NCI-H526 treated with DMSO at 0.1 percent for 48 hours (cell line): ENCODE measurements around the gene CCNB2.
A peak's percentile ranks its signal among the peaks of the same experiment; 100 is the strongest.
"Not testable (repeated sequence)": the region's sequence is repeated elsewhere in the genome, so short reads cannot be mapped to it uniquely, and the experiment has no call there.

Experiments used
- DNase-seq: peaks from one replicate; lab custom pipeline; 2025; lab: John Stamatoyannopoulos, UW

Gene CCNB2

DNA sequence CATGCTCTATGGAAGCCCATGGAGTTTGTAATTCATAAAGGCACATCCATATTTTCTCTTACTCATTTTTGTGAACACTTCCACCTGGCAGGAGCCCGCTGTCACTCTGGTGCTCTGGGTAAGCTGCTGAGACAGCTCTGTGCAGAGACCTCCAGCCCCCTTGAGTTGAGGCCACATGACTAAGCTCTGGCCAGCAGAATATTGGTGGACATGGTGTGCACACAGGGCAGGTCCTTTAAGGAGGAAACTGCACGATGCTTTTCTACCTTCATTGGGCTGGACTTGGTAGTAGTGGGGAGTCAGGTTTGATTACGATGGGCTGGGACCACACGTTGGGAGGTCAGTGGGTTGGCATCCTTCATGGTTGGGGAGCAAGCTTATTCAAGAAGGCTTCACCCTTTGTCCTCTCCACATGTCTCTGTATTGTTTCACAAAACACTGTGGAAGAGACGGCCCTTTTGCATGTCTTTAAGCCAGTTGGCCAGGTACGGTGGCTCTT is 29.0 kb downstream of the CCNB2 start:
- no peak for DNase-seq

DNA sequence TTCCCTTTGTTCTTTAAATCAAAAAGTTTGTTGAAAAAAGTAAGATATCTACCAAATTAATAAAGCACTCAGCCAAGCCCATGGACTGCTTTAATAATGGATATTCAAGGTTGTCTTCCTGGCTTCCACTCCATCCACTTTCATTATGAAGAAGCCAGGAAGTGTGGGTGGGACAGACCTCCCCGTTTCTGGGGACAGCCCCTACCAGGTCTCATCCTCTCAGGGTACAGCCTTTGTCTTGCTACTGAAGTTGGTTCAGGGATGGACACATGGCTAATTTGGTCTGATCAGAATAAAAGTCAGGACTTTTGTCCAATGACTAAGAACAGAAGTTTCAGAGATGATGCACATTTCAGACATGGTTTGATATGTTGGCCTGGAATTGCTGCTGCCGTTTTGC is 32.6 kb downstream of the CCNB2 start:
- no peak for DNase-seq

DNA sequence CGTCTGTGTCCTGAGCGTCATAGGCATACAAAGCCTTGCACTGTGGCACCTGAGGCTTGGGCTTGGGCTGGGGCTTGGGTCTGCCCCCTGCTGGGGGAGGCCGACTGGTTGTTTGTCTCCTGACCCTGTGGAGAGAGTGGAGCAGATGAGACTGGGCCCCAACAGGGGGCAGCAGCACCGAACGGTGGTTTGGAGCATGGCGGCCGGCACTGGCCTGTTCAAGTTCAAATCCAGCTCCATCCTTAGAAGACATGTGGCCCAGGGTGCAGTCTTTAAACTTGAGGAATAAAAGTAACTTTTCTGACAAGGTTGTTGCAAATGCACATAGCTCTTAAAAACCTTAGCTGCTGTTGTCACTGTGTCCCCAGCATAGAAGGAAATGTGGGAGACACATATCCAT is 33.3 kb downstream of the CCNB2 start:
- no peak for DNase-seq

DNA sequence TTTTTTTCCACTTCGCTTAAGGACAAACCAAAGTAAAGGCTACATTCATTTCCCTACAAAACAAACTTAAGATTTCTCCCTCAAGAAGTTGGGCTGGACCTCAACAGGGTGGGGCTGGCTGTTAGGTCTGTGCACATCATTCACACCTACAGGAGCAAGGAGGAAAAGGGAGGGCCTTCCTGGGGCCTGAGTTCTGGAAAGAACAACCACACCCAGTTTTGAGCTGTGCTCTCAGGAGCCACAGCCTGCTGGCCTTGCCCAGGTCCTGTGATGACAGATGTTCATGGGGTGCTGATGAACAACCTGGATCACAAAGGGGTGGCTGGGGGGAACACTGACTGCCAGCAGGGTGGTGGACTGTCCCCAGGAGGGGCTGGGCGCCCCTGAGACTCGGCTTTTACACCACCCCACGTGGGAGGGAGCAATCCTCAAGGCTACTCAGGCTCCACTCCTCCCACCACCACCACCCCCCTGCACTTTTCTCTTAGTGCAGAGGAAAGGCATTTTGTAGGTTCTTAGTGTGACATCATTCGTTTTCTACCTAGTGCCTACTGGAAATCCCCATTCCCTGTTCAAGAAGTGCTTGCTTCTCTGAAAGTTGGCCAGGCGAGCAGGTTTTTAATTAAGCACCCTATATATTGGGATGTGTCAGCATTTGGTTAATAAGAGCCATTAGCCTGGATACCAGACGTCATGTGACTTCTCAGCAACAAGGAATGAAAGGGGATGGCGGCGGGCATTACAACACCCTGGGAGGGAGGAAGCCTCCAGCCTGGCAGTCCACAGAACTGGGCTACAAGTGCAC is 35.7 kb downstream of the CCNB2 start:
- no peak for DNase-seq

DNA sequence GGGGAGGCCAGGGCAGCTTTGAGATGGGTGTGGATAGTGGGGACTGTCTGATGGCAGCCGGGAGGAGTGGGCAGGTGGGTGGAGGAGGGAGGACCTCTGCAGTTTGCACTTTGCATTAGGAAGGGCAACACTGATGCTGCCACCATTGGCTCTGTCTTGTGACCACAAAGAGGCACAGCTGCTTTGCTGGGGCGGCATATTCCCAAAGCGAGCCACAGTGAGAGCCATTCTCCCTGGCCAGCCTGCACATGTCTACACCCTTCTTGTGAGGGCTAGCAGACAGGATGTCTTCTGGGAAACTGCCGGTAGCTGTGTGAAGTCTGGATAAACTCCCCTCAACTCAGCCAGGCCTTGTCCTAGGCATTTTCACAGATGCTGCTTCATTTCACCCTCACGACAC is 38.3 kb downstream of the CCNB2 start:
- no peak for DNase-seq

DNA sequence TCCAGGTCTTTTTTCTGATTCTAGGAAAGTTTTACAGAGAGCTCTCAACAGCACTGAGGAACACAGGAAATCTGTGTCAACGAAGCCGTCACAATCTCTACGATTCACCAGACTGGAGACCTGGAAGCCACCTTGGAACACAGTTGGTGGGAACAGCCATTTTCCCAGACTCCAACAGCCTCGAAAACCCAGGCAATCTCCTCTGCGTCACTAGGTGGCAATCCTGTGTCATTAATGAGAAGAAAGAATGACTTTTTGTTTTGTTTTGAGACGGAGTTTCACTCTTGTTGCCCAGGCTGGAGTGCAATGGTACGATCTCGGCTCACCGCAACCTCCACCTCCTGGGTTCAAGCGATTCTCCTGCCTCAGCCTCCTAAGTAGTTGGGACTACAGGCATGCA is 39.6 kb downstream of the CCNB2 start:
- DNase-seq = not testable (repeated sequence)

DNA sequence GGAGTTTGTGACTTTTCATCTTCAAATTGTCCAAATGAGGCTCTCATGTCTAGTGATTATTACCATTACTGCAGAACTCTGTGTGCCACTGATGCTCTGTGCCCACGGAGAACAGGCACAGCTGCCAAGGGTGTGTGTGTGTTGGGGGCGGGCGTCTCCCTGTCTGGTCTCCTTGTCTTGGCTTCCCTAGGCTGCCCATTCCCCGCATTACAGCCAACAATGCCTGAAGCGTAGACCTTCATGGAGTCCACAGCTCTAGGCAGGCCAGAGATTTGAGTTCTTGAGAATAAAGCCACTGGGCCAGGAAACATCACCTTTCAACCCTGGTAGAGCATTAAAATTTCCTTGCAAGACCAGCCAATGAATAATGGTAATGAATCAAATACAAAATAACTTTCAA is 42.7 kb downstream of the CCNB2 start:
- DNase-seq = no peak

DNA sequence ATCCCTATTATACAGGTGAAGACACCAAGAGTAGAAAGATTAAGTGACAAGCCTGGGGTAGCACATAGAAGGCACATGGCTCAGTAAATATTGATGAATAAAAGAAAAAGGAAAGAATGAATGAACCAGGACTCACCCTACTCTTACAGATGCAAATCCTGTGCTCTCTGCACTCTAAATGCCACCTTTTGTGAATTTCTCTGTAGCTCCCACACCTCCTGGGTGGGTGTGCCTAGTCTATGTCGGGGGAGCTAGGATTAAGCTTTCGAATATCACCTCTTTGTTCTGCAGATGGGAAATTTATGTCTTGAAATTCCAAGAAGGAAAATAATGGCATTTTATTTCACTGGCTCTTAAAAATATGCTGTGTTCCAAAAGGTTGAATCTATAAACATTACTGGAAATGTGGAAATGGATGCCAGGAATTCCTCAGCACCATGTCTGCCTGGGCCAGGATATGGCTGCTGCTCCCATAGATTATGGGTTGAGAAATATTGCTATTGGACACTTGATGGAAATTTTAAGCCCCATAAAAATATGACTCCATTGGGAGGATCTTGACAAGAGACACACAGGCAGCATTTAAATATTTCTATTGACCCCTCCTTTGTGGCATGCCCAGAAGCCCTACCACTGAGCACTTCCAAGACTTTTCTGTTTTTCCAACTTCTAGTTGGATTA is 43.3 kb downstream of the CCNB2 start:
- DNase-seq = no peak

DNA sequence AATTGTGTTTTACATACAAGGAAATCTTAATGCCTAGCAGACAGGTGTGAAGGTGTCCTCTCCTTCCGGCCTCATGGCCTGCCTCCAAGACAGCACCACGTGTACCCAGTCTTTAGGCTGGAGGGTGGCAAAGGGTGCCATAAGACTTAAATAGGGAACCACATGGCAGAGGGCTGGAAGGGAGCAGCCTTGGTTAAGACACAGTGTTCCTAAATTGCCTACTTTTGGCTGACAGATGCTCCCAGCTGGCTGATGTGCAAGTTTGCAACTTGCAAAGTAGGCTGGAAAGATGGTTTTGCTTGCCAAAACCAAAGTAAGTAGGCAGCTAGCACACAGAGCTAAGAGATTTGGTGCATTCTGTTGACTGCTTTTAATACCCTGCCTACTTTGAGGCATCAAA is 45.2 kb downstream of the CCNB2 start:
- no peak for DNase-seq

DNA sequence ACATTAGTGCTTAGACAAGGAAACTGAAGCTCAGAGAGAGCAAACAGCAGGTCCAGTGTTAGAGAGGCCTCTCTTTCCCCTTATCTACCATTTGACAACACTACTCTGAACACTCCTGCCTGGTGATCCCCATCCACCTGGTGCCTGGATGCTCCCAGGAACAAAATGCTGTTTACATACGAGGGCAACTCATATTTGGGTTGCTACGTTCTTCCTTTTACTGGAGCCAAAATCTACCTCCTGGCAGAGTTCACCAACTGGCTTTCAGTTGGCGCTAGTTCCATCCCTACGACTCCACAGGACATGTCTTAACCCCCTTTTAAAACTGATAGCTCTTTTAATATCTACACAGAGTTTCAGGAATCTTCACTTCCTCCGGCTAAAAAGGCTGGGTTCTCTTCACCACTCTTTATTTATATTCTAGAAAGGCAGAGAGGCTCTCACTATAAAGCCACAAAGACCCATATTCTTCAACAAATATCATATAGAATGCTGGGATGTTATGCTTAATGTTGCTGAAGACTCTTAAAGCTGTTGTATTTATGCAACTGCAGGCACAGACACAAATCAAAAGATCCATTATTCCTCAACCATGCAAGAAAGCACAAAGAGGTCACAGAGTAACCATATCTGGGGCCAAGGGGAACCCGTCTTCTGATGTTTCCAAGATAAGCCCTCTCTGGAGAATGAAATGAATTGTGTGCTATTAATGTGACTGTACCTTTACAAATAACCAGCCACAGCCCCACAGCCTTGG is 47.9 kb downstream of the CCNB2 start:
- DNase-seq = no peak

DNA sequence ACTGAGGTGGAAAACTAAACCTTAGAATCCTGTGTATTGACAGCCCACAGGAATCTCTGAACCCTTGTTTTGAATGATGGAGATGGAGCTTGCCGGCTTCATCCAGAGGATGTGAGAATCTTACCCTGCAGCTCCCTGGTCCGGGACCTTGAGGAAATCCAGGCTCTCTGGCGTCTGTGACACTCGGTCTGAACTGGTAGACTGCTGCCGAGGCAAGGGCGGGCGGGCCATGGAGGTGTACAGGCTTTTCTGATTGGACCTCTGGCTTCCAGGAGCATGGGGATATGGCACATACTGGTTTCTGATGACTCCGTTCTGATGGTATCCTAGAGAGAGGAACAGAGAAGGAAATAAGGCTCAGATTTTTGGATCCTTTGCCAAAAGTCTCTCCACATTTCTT is 48.5 kb downstream of the CCNB2 start:
- DNase-seq = no peak

DNA sequence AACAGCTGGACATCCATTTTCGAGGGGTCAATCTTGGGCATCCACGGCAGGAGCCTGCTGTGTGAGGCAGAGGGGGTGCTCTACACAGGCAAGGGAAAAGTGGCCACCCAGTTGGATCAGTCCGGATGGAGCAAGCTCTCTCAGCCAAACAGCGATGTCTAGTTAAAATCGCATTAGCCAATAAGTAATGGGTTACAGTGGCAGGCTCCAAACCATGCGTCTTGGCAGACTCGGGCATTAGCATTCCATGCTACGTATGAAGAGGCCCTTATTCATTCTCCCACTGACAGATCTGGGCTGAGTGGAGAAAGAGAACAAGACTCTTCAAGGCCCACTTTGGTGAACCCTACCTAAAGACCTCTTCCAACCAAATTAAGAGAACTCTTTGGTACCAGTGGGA is 49.3 kb downstream of the CCNB2 start:
- no peak for DNase-seq

DNA sequence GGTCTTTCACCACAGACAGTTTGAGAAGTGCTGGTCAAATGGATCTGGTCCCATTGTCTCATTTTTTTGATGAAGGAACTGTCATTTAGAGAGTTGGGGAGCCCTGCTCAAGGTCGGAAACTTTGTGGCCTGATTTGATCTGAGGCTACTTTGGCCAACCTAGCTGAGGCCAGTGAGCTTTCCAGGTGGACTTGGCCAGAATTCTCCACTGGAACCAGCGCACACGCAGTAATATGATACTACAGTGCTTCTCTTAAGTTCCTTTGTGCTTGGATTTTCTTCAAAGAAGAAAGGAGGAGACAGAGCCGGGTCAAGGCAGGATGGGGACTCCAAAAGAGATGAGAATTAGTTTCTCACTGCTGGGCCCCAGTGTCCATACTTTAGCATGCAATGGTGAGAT is 50.5 kb downstream of the CCNB2 start:
- no peak for DNase-seq

DNA sequence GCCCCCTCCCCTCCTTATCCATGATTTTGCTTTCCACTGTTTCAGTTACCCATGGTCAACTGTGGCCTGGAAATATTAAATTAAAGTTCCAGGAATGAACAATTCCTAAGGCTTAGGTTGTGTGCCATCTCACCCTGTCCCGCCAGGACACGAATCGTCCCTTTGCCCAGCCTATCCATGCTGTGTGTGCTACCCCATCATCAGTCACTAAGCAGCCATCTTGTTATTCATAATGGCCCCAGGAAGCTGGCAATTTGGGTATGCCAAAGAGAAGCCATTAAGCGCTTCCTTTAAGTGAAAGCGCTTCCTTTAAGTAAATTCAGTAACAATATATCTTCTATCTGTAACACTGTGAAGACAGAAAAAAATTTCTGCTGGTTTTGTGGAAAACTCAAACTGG is 52.5 kb downstream of the CCNB2 start:
- no peak for DNase-seq

DNA sequence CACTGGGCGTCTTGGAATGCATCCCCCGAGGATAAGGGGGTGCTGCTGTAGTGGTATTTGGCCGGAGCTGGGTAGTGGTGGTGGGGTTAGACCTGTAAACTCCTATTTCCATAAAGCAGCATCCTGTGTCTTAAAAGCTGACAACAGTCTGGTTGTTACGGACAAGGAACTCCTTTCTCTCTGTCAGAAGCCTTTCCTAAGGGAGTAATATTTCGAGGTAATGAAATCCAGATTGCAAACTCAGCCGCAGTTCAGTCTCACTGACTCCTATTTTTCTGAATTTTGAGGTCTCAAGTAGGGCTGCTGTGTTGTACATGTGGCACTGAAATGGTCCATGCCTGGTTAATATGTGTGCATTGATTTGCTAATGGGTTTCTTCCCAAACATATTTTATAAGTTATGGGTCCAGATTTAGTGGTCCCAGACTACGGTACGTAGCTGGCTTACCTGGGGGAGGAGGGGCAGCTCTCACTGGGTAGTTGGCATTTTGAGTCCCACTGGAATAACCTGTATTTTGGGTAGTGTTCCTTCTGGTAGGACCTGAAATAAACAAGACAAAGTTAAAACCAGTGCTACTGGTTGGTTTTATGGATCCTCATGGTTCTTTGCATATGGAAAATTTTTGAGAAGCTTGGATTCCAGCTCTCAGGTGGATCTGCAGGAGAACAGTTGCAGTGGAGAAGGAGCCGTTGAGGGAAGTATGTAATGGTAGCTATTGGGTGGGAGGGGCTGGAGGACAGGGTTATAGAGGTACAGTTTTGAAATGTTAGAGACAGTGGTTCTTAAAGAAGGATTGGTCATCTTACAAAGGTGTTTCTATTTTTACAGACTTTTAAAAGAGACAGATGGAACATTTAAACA is 53.1 kb downstream of the CCNB2 start:
- peak; percentile 60 for DNase-seq

DNA sequence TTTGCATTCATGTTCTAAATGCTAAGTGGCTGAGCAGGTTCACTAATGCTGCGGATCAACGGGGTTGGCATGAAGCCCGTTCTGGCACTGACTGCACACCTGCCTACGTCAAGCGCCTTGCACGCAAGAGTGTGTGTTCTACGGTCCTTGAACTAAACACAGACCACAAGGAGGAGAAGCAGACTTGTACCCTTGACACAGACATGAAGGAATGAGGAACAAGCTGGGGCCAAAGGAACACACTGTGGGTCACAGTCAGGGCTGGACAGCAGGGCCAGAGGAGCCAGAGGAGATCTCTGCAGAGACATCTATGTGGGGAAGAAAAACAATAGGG is 53.7 kb downstream of the CCNB2 start:
- no peak for DNase-seq

DNA sequence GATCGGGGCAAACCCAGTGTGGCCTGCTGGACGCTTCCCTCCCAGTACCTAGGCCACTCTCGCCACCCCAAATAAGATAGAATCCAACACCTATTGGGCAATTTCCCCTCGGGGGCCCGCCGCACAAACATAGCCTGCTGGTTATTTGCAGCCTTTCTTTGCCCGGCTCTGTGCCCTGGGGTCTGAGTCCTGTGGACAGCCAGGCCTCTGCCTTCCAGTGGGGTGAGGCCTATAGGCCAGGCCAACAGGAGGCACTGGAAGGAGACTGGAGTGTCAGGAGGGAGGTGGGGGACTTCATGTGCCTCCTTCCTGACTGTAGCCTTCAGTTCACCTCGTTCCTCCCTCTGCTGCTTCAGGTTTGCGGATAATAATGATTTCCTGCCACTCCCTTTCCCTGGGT is 54.3 kb downstream of the CCNB2 start:
- DNase-seq = no peak

DNA sequence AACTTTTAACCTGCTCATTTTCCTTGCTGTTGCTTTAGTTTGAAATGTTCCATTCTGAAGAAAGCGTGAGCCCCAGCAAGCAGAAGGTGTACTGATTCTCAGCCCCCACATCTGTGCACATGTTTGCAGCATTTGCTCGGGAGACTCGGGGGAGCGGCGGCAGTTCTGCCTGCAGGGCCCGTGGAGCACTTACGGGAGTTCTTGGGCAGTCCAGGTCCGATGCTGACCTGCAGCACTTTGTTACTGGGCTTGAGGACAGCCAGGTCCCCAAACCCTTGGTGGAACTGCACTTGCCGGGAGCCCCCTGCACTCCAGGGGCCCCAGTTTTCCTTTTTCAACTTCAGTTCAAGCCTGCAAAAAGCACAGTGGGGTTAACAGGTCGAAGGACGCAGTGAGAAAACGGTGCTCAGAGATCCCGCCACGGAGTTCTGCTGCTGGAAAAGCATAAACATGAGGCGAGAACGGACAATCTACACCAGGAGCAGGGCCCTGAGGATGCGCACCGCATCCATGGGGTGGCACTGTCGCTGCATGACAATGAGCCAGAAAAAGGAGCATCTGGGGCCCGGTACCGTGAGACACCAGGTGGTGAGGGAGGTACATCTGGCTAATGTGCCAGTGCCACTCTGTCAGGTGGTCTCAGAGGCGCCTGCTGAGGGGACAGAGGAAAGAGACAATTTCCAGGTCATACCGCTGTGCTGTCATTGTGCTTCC is 56.1 kb downstream of the CCNB2 start:
- DNase-seq = peak; percentile 69

DNA sequence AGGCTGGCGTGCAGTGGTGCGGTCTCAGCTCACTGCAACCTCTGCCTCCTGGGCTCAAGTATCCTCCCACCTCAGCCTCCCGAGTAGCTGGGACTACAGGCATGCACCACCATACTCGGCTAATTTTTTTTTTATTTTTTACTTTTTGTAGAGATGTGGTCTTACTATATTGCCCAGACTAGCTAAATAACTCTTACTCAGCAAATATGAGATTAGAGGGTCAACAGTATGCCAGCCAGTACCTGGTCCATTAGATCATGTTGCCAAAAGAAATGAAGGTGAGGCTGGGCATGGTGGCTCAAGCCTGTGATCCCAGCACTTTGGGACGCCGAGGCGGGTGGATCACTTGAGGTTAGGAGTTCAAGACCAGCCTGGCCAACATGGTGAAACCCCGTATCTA is 57.1 kb downstream of the CCNB2 start:
- DNase-seq = not testable (repeated sequence)

DNA sequence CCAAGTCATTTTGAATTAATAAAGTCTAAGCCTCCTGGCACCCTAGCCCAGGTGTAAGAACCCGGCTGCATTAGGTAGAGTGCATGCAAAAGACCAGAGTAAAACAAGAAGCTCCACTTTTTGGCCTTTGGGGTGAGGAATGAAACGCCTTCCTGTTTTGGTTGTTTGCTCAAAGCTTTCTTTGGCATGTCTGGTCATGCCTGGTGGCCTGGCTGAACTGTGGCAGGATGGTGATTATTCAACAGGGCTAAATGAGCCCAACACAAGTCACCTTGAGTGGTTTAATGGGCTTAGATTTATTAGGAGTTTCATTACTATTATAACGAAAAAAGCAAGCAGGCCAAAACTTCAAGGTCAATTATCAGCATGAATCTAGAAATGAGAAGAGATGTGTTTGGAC is 60.8 kb downstream of the CCNB2 start:
- peak; percentile 71 for DNase-seq

DNA sequence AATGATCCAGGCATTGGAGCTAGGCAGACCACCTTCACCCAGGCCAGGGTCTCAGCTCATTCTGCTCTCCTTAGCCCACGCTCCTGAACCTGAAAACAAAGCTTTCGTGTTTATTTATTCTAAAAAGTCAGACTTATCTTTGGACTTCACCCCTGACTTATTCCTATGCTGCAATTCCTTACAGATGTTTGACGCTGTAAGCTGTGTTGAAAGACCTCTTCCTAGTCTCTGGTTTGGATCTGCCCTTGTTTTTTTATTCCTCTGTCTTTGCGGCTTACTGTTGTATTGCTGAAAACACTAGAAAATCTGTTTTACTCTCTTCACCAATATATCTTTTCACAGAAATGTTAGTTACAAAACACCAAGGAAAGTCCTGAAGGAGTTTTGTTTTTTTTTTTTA is 61.2 kb downstream of the CCNB2 start:
- DNase-seq = no peak
